Cardiac muscle cell (in vitro differentiated cells and primary cell): ENCODE measurements around the gene TRABD. TPM values are rescaled to one million over a fixed set of nuclear protein-coding genes. Genes with fewer than 3 reads are reported as not detected.
"Not testable (repeated sequence)": the region's sequence is repeated elsewhere in the genome, so short reads cannot be mapped to it uniquely, and the experiment has no call there.

Source experiments
- DNase-seq, 2 donors: peaks; one replicate each; pipeline versions ENCODE4 v3.0.0 to v3.0.0-alpha.2; 2010 to 2017; ENCODE audit warnings: low read depth in 1 of 2, low spot score in 1 of 2
- H3K27ac ChIP-seq: fragments of 200-600 bp; sonication (generic); 2 replicates; pipeline ENCODE4 v1.5.1; 2016
- H3K27me3 ChIP-seq: fragments of 200-600 bp; sonication (generic); 2 replicates; pipeline ENCODE4 v1.6.0; 2016; ENCODE audit warnings: control low read depth
- H3K36me3 ChIP-seq: fragments of 200-600 bp; sonication (generic); 2 replicates; pipeline ENCODE4 v1.5.1; 2016; ENCODE audit warnings: control low read depth
- H3K4me1 ChIP-seq: fragments of 200-600 bp; sonication (generic); 2 replicates; pipeline ENCODE4 v1.8.1; 2017; ENCODE audit warnings: low read depth, mild to moderate bottlenecking, mixed run types
- H3K4me3 ChIP-seq: fragments of 200-600 bp; sonication (generic); 2 replicates; pipeline ENCODE4 v1.5.1; 2016; ENCODE audit warnings: mild to moderate bottlenecking
- H3K9me3 ChIP-seq: fragments of 200-600 bp; sonication (generic); 2 replicates; pipeline ENCODE4 v1.5.1; 2017; ENCODE audit warnings: low read depth, mild to moderate bottlenecking, control low read depth
- CTCF ChIP-seq: IDR thresholded peaks from 2 replicates; pipeline ENCODE4 v1.5.1; 2012; ENCODE audit warnings: low read depth, mild to moderate bottlenecking, low read length
- polyA plus RNA-seq: library from polyadenylated mRNA; unstranded; fragments of >200 nt; fragmentation: Nextera tagmentation; extraction: Ambion mirVana; gene quantifications from 2 replicates; pipeline ENCODE4 v1.2.1, GENCODE V29; 2016
- total RNA-seq: library from RNA; depleted of rRNA; stranded (reverse); fragments of >200 nt; gene quantifications from 2 replicates; pipeline ENCODE4 v1.2.3, GENCODE V29; 2016

The TRABD gene
- total and polyA plus RNA-seq, 2 experiments from 2014 or later, result 50.7 to 59.6 TPM

GRCh38 chr22:50160947-50161346 is 24.8 kb upstream of the TRABD start:
- no peak for TF ChIP-seq CTCF
- Histone ChIP-seq H3K4me1 (no peaks in the 10 kb centered on the region), H3K27ac (no peak overlapping the region), H3K36me3 (no peaks in the 10 kb centered on the region), H3K4me3 (no peak overlapping the region), H3K9me3 (no peaks in the 10 kb centered on the region), H3K27me3 (no peaks in the 10 kb centered on the region)
- no peak for DNase-seq

- Histone ChIP-seq H3K27me3 (no peaks in the 10 kb centered on the region), H3K9me3 (no peaks in the 10 kb centered on the region), H3K4me1 (no peaks in the 10 kb centered on the region), H3K27ac (no peak overlapping the region), H3K4me3 (no peak overlapping the region), H3K36me3 (no peaks in the 10 kb centered on the region)
- no peak for DNase-seq
- TF ChIP-seq CTCF, result no peak
Measured at GRCh38 chr22:50161508-50162390, 24.0 kb upstream of the TRABD start.

GRCh38 chr22:50162391-50162956 is 23.2 kb upstream of the TRABD start:
- no peak overlapping the region for H3K4me3 ChIP-seq
- no peaks in the 10 kb centered on the region for H3K27me3 ChIP-seq
- TF ChIP-seq CTCF, result no peak
- no peaks in the 10 kb centered on the region for H3K9me3 ChIP-seq
- H3K27ac ChIP-seq, result no peak overlapping the region
- H3K4me1 ChIP-seq, result no peaks in the 10 kb centered on the region
- no peak for DNase-seq
- H3K36me3 ChIP-seq, result no peaks in the 10 kb centered on the region

GRCh38 chr22:50165436-50166123 is 20.1 kb upstream of the TRABD start:
- Histone ChIP-seq H3K9me3 (no peaks in the 10 kb centered on the region), H3K27ac (no peak overlapping the region), H3K4me1 (peaks cover 13% of the 10 kb centered on the region), H3K27me3 (peaks cover 8% of the 10 kb centered on the region), H3K36me3 (no peaks in the 10 kb centered on the region), H3K4me3 (no peak overlapping the region)
- DNase-seq, result no peak
- TF ChIP-seq CTCF, result no peak

GRCh38 chr22:50167689-50168489 is 17.8 kb upstream of the TRABD start:
- no peak overlapping the region for H3K27ac ChIP-seq
- H3K36me3 ChIP-seq, result no peaks in the 10 kb centered on the region
- peaks cover 8% of the 10 kb centered on the region for H3K27me3 ChIP-seq
- no peak overlapping the region for H3K4me3 ChIP-seq
- H3K4me1 ChIP-seq, result peaks cover 21% of the 10 kb centered on the region
- peak in 1 of 2 donors; percentile 30 for DNase-seq
- TF ChIP-seq CTCF, result no peak
- H3K9me3 ChIP-seq, result no peaks in the 10 kb centered on the region

- not testable (repeated sequence) for H3K9me3 ChIP-seq, H3K27me3 ChIP-seq, DNase-seq, H3K36me3 ChIP-seq, H3K4me3 ChIP-seq
- peak overlapping the region; percentile 9 for H3K27ac ChIP-seq
- H3K4me1 ChIP-seq, result peaks cover 21% of the 10 kb centered on the region
Measured at GRCh38 chr22:50168490-50169180, 17.1 kb upstream of the TRABD start.
